Activated CD4-positive, CD25-positive, alpha-beta regulatory T cell treated with anti-CD3 and anti-CD28 coated beads, Interleukin-2, amount 50 U/mL, for 72 hours (primary cell): ENCODE measurements around the gene NOD1.
"Not testable (repeated sequence)": the region's sequence is repeated elsewhere in the genome, so short reads cannot be mapped to it uniquely, and the experiment has no call there.

Experiments
- DNase-seq: peaks from one replicate; pipeline ENCODE4 v3.0.0; 2021

NOD1 gene

GRCh38 chr7:30478349-30479201 is at the start of gene NOD1:
NOD1 (minus strand) TSS chr7:30478784; CDS start chr7:30456921, 21,863 bp downstream.
- peak; percentile 78 for DNase-seq

- DNase-seq: not testable (repeated sequence)
Observed at GRCh38 chr7:30527297-30527696, 48.7 kb upstream of the NOD1 start.

DNA sequence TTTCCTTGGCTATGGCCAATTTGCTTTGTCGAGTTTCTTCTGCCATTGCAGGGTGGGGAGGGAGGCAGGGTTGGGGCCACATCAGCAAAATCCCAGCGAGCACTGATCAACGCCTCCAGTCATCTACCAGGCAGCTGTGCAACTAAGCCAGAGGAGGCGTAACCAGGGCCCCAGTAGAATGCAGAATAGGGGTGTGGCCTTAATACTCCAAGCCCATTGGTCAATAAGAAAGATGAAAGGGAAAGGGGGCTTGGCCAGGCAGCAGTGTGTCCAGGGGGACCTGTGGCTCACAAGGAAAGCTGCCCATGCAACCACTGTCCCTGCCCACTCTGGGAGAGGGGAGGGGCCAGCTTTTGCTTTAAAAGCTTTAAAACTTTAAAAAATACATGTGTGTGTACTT is 47.6 kb upstream of the NOD1 start:
- DNase-seq: no peak

DNA sequence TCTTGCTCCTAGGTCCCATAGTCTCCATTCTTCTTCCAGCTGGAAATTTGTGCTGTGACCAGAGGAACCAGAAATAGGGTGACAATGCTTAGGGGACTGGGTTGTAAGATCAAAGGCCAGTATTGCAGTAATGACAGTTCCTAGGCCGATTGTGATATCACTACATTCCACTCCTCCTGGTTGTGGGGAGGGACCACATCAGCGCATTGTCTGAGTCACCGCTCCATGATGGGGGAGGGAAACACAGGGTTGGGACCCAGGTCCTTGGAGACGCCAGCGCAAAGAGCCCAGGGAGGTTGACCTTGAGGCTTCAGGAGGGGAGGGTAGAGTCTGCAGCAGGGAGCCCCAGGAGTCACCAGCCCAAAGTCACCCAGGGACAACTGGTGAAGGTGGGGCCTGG is 46.8 kb upstream of the NOD1 start:
- no peak for DNase-seq

DNA sequence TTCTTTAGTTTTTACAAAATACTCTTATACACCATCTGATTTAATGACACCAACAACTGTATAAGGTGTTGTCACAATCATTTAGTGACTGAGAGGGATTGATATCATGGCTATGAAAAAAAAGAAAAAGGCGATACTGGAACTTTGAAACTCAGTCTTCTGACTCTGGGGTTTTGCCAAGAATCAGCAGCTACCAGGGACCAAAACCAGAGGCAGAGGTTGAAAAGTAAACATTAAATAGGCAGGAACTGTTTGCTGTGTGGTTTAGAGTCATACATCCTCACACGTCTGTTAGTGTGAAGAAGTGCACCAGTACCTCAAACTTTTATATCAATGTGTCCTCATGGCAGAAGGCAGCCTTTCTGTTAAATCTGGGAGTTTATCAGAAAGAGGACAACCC is 46.0 kb upstream of the NOD1 start:
- DNase-seq: no peak

- DNase-seq: no peak
Observed at GRCh38 chr7:30523466-30523865, 44.9 kb upstream of the NOD1 start.

GRCh38 chr7:30522159-30522558 is 43.6 kb upstream of the NOD1 start:
- DNase-seq: no peak

DNA sequence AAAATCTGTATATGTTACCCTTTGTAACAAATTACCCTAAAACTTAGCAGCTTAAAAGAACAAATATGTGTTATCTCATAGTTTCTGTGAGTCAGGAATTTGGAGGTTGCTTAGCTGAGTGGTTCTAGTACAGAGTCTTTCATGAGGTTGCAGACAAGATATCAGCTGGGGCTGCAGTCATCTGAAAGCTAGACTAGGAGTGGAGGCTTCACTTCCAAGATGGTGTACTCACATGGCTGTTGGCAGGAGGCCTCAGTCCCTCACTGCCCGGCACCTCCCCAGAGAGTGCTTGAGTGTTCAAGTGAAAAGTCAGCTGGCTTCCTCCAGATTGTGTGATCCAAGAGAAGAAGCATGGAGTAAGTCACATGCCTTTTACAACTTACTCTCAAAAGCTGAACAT is 42.9 kb upstream of the NOD1 start:
- DNase-seq: no peak

DNA sequence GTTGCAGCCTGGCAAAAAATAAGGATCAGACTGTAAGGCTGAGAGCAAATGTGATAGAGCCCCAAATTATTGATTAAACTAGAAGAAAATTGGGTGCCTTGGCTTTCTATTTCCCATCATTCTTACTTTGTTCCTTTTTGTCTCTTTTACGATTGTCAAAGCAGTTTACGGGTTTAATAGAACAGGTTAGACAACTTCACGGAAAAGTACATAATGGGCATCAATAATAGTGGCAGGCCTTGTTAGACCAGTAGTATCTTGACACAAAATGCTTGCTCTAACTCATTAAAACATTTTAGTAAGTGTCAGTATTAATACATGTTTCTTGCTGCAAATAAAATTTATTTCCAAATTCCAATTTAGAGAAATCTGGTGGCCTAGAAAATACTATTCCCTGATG is 40.5 kb upstream of the NOD1 start:
- no peak for DNase-seq

- no peak for DNase-seq
Observed at GRCh38 chr7:30515761-30516160, 37.2 kb upstream of the NOD1 start.

- no peak for DNase-seq
Observed at GRCh38 chr7:30514776-30515175, 36.2 kb upstream of the NOD1 start.

DNA sequence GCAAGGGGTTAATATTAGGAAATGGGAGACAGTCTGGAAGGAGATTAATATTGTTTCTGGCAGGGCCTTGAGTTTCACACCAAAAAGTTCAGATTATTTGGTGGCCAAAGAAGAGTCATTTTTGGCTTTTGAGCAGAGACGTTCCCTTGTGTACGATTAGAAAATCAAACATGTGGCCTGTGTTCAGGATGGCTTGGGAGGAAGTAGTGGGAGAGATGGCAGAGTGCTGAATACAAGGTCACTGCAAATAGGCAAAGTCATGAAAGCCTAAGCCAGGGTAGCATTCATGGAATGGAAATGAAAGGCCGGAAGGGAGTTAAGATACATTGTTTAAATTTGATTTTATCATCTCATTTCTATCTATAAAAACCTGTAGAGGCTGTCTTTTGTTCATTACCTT is 35.6 kb upstream of the NOD1 start:
- DNase-seq: no peak

DNA sequence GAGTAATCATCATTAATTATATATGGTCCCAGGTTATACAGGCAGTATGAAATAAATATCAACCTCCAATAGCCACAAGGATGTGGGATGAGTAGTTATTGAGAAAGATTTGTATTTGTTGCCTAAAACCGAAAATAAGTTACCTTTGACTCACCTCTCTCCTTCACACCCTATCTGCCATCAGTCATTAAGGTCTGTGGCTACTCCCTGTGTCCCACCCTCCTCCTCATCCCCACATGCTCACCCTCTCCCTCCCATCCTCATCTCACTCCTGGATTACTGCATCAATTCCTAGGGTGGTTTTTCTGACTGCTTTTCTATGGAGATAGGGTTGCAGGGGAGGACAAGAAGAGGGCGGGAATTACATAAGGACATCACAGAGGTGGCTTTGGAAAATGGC is 35.2 kb upstream of the NOD1 start:
- no peak for DNase-seq

GRCh38 chr7:30511973-30512662 is 33.5 kb upstream of the NOD1 start:
- no peak for DNase-seq

DNA sequence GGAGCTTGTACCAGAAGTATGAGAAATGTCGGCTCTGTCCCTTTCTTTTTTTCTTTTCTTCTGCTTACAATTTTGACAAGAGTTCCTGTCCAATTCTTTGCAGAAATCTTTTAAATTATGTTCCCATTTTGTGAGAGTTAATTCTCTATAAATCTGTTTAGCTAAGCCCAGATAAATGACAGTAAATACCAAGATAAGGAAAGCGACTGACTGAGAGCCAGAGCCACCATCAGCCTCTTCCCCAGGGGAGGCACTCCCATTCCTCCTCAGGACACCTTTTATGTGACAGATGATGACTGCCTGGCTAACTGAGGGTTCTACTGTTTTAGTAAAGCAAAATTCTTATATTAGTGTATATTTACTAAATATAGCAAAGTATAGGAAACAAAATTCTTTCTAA is 32.9 kb upstream of the NOD1 start:
- DNase-seq: no peak

DNA sequence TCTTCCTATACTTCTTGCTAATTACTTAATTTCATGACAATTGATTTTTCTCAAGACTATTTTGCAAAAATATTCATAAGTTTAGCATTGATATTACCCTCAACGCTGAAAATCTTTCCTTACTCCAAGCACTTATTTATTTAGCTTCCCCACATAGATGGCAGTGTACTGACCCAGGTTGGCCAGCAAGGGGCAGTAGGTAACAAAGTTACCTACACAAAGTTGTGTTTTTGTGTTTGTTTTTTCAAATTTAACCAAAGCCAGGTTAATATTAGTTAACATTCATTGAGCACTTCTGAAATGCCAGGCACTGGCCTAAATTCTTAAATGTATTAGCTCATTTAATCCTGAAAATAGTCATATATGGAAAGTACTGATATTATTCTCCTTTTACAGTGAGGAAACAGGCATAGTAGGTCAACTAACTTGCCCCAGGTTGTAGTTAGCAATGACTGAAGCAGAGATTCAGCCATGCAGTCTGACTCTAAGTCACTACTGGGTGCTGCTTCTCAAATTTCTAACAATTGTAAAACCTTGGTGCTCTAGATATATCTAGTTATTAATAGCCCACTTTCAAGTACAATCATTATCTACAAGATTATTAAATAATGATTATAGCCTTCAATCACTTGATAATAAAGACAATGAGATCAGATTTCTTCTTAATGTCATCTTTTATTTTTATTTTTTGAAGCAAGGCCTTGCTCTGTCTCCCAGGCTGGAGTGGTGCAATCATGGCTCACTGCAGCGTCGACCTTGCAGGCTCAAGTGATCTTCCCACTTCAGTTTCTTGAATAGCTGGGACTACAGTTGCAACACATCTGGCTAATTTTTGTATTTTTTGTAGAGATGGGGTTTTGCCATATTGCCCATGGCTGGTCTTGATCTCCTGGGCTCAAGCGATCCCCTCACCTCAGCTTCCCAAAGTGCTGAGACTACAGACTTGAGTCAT is 31.8 kb upstream of the NOD1 start:
- DNase-seq: no peak

GRCh38 chr7:30509171-30509857 is 30.7 kb upstream of the NOD1 start:
- DNase-seq: not testable (repeated sequence)

- not testable (repeated sequence) for DNase-seq
Observed at GRCh38 chr7:30507346-30507900, 28.8 kb upstream of the NOD1 start.

DNA sequence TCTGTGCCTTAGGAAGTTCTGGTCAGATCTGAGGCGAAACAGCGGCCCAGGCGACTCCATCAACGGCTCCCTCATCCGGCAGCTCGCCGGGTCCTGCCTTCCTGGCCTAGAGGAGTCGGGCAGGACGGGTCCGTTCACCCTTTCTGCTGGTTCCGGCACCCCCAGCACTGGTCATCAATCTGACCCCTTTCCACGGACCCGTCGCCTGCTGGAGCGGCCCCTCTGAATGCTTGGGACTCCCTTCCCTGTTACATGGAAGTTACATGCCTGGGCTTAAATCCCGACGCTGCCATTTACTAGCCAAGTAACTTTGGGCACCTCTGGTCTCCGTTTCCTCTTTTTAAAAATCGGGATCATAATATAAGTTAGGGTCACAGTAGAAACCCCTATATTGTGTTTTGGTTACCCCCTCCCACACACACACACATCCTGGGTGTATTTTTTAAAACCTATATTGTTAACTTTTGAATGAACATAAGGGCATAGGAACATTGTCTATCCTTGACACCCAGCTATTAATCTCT is 26.7 kb upstream of the NOD1 start:
- no peak for DNase-seq

GRCh38 chr7:30504301-30505173 is 26.0 kb upstream of the NOD1 start, which contains the start of gene GGCT:
GGCT (minus strand) TSS chr7:30504829; CDS start chr7:30504709, 120 bp downstream.
- DNase-seq: peak; percentile 96
